AG04450 (cell line): ENCODE measurements around the gene NFIA. TPM values are rescaled to one million over a fixed set of nuclear protein-coding genes. Genes with fewer than 3 reads are reported as not detected.

ENCODE experiments used
- CTCF ChIA-PET: fragments of 300-600, 350-600 bp; formaldehyde crosslinking; extraction: SDS; loops from one replicate; lab custom pipeline; 2022; ENCODE audit warnings: antibody characterized with exemption, inconsistent platforms; lab: Charles Lee
- POLR2A ChIA-PET: fragments of 350-600 bp; formaldehyde crosslinking; extraction: SDS; loops from one replicate; lab custom pipeline; 2021; ENCODE audit warnings: antibody characterized with exemption, inconsistent platforms; lab: Yijun Ruan, JAX
- DNase-seq: peaks from one replicate; pipeline ENCODE4 v3.0.0-alpha.2; 2011; ENCODE audit warnings: low read depth, low spot score
- H3K27ac ChIP-seq: one replicate; pipeline ENCODE4 v1.5.1; 2012; ENCODE audit warnings: low read depth, low read length, control low read depth
- H3K27me3 ChIP-seq: one replicate; pipeline ENCODE4 v1.6.0; 2012; ENCODE audit warnings: low read length; ENCODE audit not compliant: control insufficient read depth, insufficient read depth
- H3K4me3 ChIP-seq: 2 replicates; pipeline ENCODE4 v1.5.1; 2011; ENCODE audit warnings: mild to moderate bottlenecking, low read depth, low read length, control low read depth
- H3K9me3 ChIP-seq: 2 replicates; pipeline ENCODE4 v1.5.1; 2012; ENCODE audit warnings: low read length; ENCODE audit not compliant: control insufficient read depth, insufficient read depth
- CTCF ChIP-seq: IDR thresholded peaks from 2 replicates; pipeline ENCODE4 v1.5.1; 2011; ENCODE audit warnings: low read depth, low read length, control low read depth, inconsistent platforms
- polyA plus RNA-seq: library from polyadenylated mRNA; depleted of rRNA; stranded (reverse); fragments of >200 nt; gene quantifications from 2 replicates; pipeline ENCODE4 v1.2.3, GENCODE V29; 2011

NFIA gene
- polyA plus RNA-seq, 1 experiment = 3.9 TPM

- no peak for DNase-seq
- H3K9me3 ChIP-seq = no peaks in the 10 kb centered on the region
- POLR2A ChIA-PET = no interaction called here
- no peak for TF ChIP-seq CTCF
- no peak overlapping the region for H3K27ac ChIP-seq
- H3K4me3 ChIP-seq = no peak overlapping the region
- no peaks in the 10 kb centered on the region for H3K27me3 ChIP-seq
- CTCF ChIA-PET = no interaction called here
Measured at GRCh38 chr1:61087571-61087970, 5.2 kb downstream of the NFIA start.

GRCh38 chr1:61088163-61088974 lies 6.0 kb downstream of the NFIA start:
- Histone ChIP-seq H3K27ac (no peak overlapping the region), H3K4me3 (no peak overlapping the region), H3K27me3 (no peaks in the 10 kb centered on the region), H3K9me3 (no peaks in the 10 kb centered on the region)
- CTCF ChIA-PET = no interaction called here
- POLR2A ChIA-PET = no interaction called here
- no peak for TF ChIP-seq CTCF
- DNase-seq = no peak

- H3K9me3 ChIP-seq = no peaks in the 10 kb centered on the region
- DNase-seq = no peak
- H3K27me3 ChIP-seq = no peaks in the 10 kb centered on the region
- H3K27ac ChIP-seq = no peak overlapping the region
- TF ChIP-seq CTCF = no peak
- H3K4me3 ChIP-seq = no peak overlapping the region
- CTCF ChIA-PET = no interaction called here
- POLR2A ChIA-PET = no interaction called here
Measured at GRCh38 chr1:61089338-61089737, 7.0 kb downstream of the NFIA start.

- CTCF ChIA-PET = interaction anchor here (0.6 kb wide), 1 partner anchor 8 kb away, joined by 3 read pairs; no protein-coding TSS in a partner anchor
- TF ChIP-seq CTCF = no peak
- H3K27ac ChIP-seq = no peak overlapping the region
- no peaks in the 10 kb centered on the region for H3K27me3 ChIP-seq
- H3K9me3 ChIP-seq = no peaks in the 10 kb centered on the region
- no peak overlapping the region for H3K4me3 ChIP-seq
- POLR2A ChIA-PET = no interaction called here
- DNase-seq = no peak
Measured at GRCh38 chr1:61089741-61090140, 7.4 kb downstream of the NFIA start.

- ChIA-PET POLR2A (no interaction called here), CTCF (no interaction called here)
- TF ChIP-seq CTCF = no peak
- H3K27me3 ChIP-seq = no peaks in the 10 kb centered on the region
- H3K9me3 ChIP-seq = no peaks in the 10 kb centered on the region
- no peak overlapping the region for H3K4me3 ChIP-seq
- H3K27ac ChIP-seq = no peak overlapping the region
- no peak for DNase-seq
Measured at GRCh38 chr1:61090546-61091202, 8.3 kb downstream of the NFIA start.
